A549 (cell line): ENCODE measurements around the gene AKAP6.

Experiments
- CEBPB ChIP-seq, 2 experiments: fragments of >200 bp in 1 of 2; sonication (Bioruptor Twin) in 1 of 2; formaldehyde crosslinking in 1 of 2; IDR thresholded peaks; 2 replicates each; pipeline ENCODE4 v1.6.1; 2012 to 2016
- JUNB ChIP-seq: fragments of >200 bp; sonication (Bioruptor Twin); formaldehyde crosslinking; IDR thresholded peaks from 2 replicates; pipeline ENCODE4 v1.6.1; 2016
- KDM1A ChIP-seq: fragments of 200-600 bp; sonication (generic); IDR thresholded peaks from 2 replicates; pipeline ENCODE4 v1.6.1; 2016; ENCODE audit warnings: low read depth, mild to moderate bottlenecking
- POLR2A ChIP-seq: IDR thresholded peaks from 2 replicates; pipeline ENCODE4 v1.6.1; 2012; ENCODE audit warnings: mild to moderate bottlenecking, low read length
- SMC3 ChIP-seq: fragments of >200 bp; sonication (Bioruptor Twin); formaldehyde crosslinking; IDR thresholded peaks from 3 replicates; pipeline ENCODE4 v1.6.1; 2018; ENCODE audit warnings: inconsistent platforms
- TF ChIP-seq, protein P1 (sequence below): fragments of >200 bp; sonication (Bioruptor Twin); formaldehyde crosslinking; IDR thresholded peaks from 3 replicates; pipeline ENCODE4 v1.5.1; 2016

DNA sequence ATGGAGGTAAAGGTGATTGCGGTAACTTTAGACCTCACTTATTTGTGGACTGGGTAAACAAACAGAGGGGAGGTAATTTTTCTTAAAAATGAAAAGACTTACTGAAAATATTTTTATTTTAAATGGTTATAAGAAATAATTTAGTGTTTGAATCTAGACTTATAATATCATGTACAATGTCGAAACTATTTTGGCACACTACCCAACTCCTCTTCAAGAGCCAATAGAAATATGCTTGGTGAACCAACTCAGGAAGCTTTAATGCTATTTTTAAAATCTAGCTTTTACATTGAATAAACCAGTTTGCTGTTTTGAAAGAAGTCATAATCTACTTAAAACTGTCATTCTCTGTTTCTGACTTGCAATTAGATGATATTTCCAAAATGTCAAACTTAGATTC, 433.8 kb downstream of the AKAP6 start:
- TF ChIP-seq CEBPB (IDR thresholded peaks at IDR 0.05): no peak
- no peak for TF ChIP-seq KDM1A
- TF ChIP-seq, protein P1, sequence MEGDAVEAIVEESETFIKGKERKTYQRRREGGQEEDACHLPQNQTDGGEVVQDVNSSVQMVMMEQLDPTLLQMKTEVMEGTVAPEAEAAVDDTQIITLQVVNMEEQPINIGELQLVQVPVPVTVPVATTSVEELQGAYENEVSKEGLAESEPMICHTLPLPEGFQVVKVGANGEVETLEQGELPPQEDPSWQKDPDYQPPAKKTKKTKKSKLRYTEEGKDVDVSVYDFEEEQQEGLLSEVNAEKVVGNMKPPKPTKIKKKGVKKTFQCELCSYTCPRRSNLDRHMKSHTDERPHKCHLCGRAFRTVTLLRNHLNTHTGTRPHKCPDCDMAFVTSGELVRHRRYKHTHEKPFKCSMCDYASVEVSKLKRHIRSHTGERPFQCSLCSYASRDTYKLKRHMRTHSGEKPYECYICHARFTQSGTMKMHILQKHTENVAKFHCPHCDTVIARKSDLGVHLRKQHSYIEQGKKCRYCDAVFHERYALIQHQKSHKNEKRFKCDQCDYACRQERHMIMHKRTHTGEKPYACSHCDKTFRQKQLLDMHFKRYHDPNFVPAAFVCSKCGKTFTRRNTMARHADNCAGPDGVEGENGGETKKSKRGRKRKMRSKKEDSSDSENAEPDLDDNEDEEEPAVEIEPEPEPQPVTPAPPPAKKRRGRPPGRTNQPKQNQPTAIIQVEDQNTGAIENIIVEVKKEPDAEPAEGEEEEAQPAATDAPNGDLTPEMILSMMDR: no peak
- TF ChIP-seq SMC3: no peak
- no peak for TF ChIP-seq POLR2A
- TF ChIP-seq JUNB: no peak
